ENCODE results near the gene JAG1.

Gene JAG1

GRCh38 chr20:10673842-10674683, at the start of gene JAG1:
JAG1 (minus strand) TSS chr20:10673999; CDS start chr20:10673530, 469 bp downstream.
- peak; percentile 95 for DNase-seq

GRCh38 chr20:10721976-10722375, 48.2 kb upstream of the JAG1 start:
- DNase-seq: no peak

- DNase-seq: no peak
Measured at GRCh38 chr20:10721137-10721896, 47.5 kb upstream of the JAG1 start.

GRCh38 chr20:10720565-10720964, 46.8 kb upstream of the JAG1 start:
- DNase-seq: no peak

GRCh38 chr20:10719740-10720385, 46.1 kb upstream of the JAG1 start:
- DNase-seq: peak; percentile 21

GRCh38 chr20:10718661-10719060, 44.9 kb upstream of the JAG1 start:
- DNase-seq: peak; percentile 41

- peak; percentile 72 for DNase-seq
Measured at GRCh38 chr20:10716855-10717254, 43.1 kb upstream of the JAG1 start.

- peak; percentile 51 for DNase-seq
Measured at GRCh38 chr20:10715035-10715434, 41.2 kb upstream of the JAG1 start.

- peak; percentile 15 for DNase-seq
Measured at GRCh38 chr20:10714236-10714975, 40.6 kb upstream of the JAG1 start.

GRCh38 chr20:10713161-10713560, 39.4 kb upstream of the JAG1 start:
- DNase-seq: no peak

- DNase-seq: no peak
Measured at GRCh38 chr20:10711903-10712451, 38.2 kb upstream of the JAG1 start.

GRCh38 chr20:10710991-10711775, 37.4 kb upstream of the JAG1 start:
- no peak for DNase-seq

GRCh38 chr20:10709916-10710315, 36.1 kb upstream of the JAG1 start:
- DNase-seq: no peak

- peak; percentile 76 for DNase-seq
Measured at GRCh38 chr20:10708351-10709185, 34.8 kb upstream of the JAG1 start.

GRCh38 chr20:10707791-10708190, 34.0 kb upstream of the JAG1 start:
- no peak for DNase-seq

- DNase-seq: no peak
Measured at GRCh38 chr20:10707068-10707467, 33.3 kb upstream of the JAG1 start.

GRCh38 chr20:10706460-10706811, 32.6 kb upstream of the JAG1 start:
- no peak for DNase-seq

- no peak for DNase-seq
Measured at GRCh38 chr20:10705801-10706459, 32.1 kb upstream of the JAG1 start.

GRCh38 chr20:10701607-10702006, 27.8 kb upstream of the JAG1 start:
- no peak for DNase-seq

- no peak for DNase-seq
Measured at GRCh38 chr20:10699941-10700340, 26.1 kb upstream of the JAG1 start.

Data from fibroblast of skin of right quadriceps (primary cell).